Right atrium auricular region (tissue), 2 donors: ENCODE results near the gene TMEM233. TPM values are rescaled to one million over a fixed set of nuclear protein-coding genes. Genes with fewer than 3 reads are reported as not detected.

Experiments
- DNase-seq: peaks from one replicate; pipeline ENCODE4 v3.0.0-alpha.2; 2019; ENCODE audit warnings: low spot score
- H3K27ac ChIP-seq, 2 donors: fragments of 200-600 bp; sonication (generic); 1 replicate in 1 of 2; 2 replicates in 1 of 2; pipeline ENCODE4 v1.5.1; 2016 to 2019
- H3K27me3 ChIP-seq, 2 donors: fragments of 200-600 bp; sonication (generic); one replicate each; pipeline versions ENCODE4 v1.5.1 to v1.6.0; 2017 to 2019
- H3K36me3 ChIP-seq: fragments of 200-600 bp; sonication (generic); one replicate; pipeline ENCODE4 v1.5.1; 2016
- H3K4me1 ChIP-seq, 2 donors: fragments of 200-600 bp; sonication (generic); one replicate each; pipeline versions ENCODE4 v1.5.1 to v1.6.0; 2017 to 2019
- H3K4me3 ChIP-seq, 2 donors: fragments of 200-600 bp; sonication (generic); 1 replicate in 1 of 2; 2 replicates in 1 of 2; pipeline ENCODE4 v1.5.1; 2017 to 2019; ENCODE audit warnings: mild to moderate bottlenecking in 1 of 2, moderate library complexity in 1 of 2
- H3K9me3 ChIP-seq, 2 donors: fragments of 200-600 bp; sonication (generic); one replicate each; pipeline ENCODE4 v1.5.1; 2019
- CTCF ChIP-seq, 2 donors: fragments of 200-600 bp; sonication (generic); IDR thresholded peaks; one replicate each; pipeline ENCODE4 v1.5.1; 2019; ENCODE audit warnings: antibody characterized with exemption in 2 of 2
- total RNA-seq, 2 donors: library from RNA; depleted of rRNA; stranded (reverse); fragments of >200 nt; gene quantifications; one replicate each; pipeline ENCODE4 v1.1.0, GENCODE V29; 2016

The TMEM233 gene
- total RNA-seq, 2 donors from 2014 or later, result 0.11 to 0.28 TPM

DNA sequence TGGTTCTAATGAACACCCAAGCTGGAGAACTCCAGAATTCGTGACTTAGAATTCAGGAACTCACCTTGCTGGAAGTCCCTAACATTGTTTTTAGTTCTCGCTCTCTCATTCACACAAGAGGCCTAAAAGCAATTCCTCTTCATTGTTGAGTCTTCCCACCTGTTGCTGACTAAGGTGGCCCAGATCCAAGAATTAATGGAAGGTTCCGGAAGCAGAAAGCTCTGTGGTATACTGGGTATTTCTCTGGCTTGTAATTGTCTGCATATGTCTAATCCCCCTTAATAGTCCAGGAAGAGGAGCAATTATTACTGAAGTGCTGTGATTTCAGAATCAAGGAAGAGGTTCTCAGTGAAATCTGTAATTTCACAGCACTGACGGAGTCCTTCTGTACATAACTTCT is 31.4 kb downstream of the TMEM233 start:
- DNase-seq, result no peak
- TF ChIP-seq CTCF (IDR thresholded peaks at IDR 0.05), result no peak
- Histone ChIP-seq H3K36me3 (no peaks in the 10 kb centered on the region), H3K4me1 (no peaks in the 10 kb centered on the region), H3K27me3 (no peaks in the 10 kb centered on the region), H3K4me3 (no peak overlapping the region), H3K9me3 (no peaks in the 10 kb centered on the region), H3K27ac (no peak overlapping the region)

DNA sequence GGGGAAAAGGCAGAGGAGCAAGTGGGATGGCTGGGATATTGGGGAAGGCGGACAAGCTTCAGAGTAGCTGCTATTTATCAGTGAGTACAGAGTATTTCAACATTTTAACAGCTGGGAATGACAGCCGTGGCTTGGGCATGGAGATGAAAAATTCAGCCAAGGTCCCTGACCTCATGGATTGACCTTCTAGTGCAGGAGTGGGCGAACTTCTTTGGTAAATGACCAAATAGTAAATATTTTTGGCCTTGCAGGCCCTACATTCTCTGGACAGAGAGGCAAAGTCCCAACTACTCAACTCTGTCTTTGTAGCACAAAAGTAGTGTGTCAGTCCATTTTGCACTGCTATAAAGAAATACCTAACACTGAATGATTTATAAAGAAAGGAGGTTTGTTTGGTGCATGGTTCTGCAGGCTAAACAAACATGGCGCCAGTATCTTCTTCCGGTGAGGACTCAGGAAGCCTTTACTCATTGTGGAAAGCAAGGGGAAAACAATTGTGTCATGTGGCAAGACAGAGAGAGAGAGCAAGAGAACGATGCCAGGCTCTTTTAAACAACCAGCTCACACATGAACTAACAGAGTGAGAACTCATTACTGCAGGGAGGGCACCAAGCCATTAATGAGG is 33.6 kb downstream of the TMEM233 start:
- Histone ChIP-seq H3K4me1 (no peaks in the 10 kb centered on the region), H3K9me3 (no peaks in the 10 kb centered on the region), H3K4me3 (no peak overlapping the region), H3K36me3 (no peaks in the 10 kb centered on the region), H3K27me3 (no peaks in the 10 kb centered on the region), H3K27ac (no peak overlapping the region)
- TF ChIP-seq CTCF (IDR thresholded peaks at IDR 0.05), result no peak
- no peak for DNase-seq

DNA sequence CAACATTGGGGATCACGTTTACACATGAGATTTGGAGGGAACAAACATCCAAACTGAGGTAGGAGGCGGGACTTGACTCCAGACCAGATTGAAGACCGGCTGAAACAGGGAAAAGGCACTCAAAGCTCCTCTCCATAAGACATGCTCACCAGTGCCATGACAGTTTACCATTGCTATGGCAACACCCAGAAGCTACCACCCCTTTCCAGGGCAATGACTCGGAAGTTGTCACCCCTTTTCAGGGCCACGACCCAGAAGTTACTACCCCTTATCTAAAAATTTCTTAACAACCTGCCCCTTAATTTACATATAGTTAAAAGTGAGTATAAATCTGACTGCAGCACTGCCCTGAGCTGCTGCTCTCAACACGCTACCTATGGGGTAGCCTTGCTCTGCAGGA is 34.1 kb downstream of the TMEM233 start:
- Histone ChIP-seq H3K4me1 (no peaks in the 10 kb centered on the region), H3K27me3 (no peaks in the 10 kb centered on the region), H3K36me3 (no peaks in the 10 kb centered on the region), H3K27ac (no peak overlapping the region), H3K9me3 (no peaks in the 10 kb centered on the region), H3K4me3 (no peak overlapping the region)
- no peak for TF ChIP-seq CTCF (IDR thresholded peaks at IDR 0.05)
- no peak for DNase-seq

GRCh38 chr12:119630223-119630780 is 36.7 kb downstream of the TMEM233 start:
- Histone ChIP-seq H3K36me3 (no peaks in the 10 kb centered on the region), H3K9me3 (no peaks in the 10 kb centered on the region), H3K27me3 (no peaks in the 10 kb centered on the region), H3K4me3 (no peak overlapping the region), H3K27ac (no peak overlapping the region), H3K4me1 (no peaks in the 10 kb centered on the region)
- DNase-seq, result no peak
- TF ChIP-seq CTCF (IDR thresholded peaks at IDR 0.05), result no peak

- no peak overlapping the region for H3K4me3 ChIP-seq
- H3K27me3 ChIP-seq, result no peaks in the 10 kb centered on the region
- no peaks in the 10 kb centered on the region for H3K9me3 ChIP-seq
- TF ChIP-seq CTCF (IDR thresholded peaks at IDR 0.05), result no peak
- no peaks in the 10 kb centered on the region for H3K4me1 ChIP-seq
- no peak for DNase-seq
- no peaks in the 10 kb centered on the region for H3K36me3 ChIP-seq
- H3K27ac ChIP-seq, result no peak overlapping the region
Observed at GRCh38 chr12:119630962-119631550, 37.5 kb downstream of the TMEM233 start.
